CD1c-positive myeloid dendritic cell (primary cell): ENCODE measurements around the gene ESYT2.

ENCODE experiments used
- DNase-seq: peaks from one replicate; pipeline ENCODE4 v3.0.0-alpha.2; 2016; ENCODE audit errors: extremely low spot score

The ESYT2 gene

GRCh38 chr7:158745057-158745715 is 84.1 kb downstream of the ESYT2 start:
- DNase-seq: no peak

DNA sequence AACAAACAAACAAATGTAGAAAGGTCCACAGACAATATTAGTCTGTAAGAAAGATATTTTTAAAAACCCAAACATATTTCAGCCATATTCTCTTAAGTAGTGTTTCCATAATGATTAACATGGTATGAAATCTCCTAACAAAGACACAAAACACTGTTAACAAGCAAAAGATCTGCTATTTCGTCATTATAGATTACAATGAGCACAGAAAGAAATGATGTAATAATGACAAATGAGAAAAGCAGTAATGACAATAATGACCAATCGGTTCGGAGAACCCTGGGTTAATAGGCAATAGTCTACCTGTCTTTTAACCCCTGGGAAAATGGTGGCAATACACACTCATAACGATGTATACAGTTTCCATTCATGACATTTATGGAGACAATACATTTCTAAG is 85.2 kb downstream of the ESYT2 start:
- no peak for DNase-seq

- DNase-seq: no peak
These were observed 86.1 kb downstream of the ESYT2 start for GRCh38 chr7:158743219-158743618.

DNA sequence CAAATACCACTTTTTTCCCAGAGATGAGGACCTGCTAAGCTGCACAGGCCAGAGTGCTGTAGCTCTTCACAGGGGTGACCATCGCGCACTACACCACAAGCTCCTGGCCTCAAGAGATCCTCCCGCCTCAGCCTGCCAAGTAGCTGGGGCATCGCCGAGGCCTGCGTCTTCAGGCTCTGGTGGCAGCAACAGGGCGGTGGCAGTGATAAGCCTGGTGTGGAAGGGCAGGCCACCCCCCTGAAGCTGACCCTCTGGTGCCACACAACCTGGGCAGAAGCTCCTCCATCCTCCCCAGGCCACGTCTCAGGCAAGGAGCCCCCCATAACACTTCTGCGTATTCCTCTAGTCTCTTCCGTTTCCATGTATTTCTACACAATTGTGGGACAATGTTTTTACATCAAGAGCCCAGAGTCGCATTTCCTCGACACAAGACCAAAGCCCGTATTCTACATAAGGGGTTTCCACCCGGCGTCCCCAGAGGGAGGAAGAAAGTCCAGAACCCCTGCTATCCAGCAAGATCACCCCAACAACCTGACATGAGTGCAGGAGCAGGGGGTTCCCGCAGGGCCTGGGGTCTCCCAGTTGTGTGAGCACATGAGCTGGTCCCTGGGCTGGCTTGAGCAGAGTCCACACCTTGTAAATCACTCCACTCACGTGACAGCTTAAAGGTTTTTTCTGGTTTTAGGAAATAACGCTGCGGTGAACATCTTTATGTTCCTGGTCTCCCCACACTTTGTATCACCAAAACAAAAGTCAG is 87.1 kb downstream of the ESYT2 start:
- no peak for DNase-seq

DNA sequence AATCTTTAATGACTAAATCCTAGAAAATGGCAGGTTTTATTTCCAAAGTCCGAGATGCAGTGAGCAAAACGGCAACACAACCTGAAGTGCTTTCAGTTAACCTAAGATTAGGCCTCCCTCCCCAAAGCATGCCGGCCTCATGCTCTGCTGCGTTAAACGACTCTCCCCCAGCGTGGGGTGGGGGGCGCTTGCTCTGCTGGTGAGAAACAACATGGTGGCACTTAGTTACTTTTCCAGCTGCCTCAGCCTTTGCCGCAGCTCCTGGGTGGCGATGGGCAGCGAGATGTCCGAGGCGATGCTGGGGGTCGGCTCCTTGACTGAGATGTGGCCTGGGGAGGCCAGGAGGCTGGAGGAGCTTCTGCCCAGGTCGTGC is 88.0 kb downstream of the ESYT2 start:
- DNase-seq: no peak

DNA sequence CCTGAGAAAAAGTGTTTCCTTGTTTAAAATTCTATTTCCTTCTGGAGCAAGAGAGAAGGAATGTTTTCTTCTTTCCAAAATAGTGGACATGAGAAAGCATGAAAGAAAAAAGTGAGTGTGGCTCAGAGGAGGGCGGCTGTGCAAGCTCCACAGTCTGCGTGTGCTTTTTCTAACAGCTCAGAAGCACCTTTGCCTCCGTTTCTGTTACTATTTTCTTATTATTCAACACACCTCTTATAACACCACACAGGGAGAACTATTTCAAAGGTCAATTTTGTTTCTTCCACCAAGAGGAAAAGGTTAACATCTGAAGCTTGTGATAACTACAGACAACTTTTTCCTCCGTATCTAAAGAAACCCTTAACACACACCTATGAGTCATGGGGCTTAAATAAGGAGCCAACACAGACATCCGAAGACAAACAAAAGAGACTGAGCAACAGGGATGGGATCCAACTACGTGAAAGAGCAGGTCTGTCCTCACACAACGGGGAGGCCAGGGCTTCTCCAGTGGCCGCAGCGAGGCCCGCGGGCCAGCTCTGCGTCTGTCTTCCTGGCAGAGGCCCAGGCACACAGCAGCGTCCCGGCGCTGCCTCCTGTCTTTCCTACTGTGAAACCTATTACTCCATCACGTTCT is 88.5 kb downstream of the ESYT2 start:
- no peak for DNase-seq

GRCh38 chr7:158740013-158740656 is 89.2 kb downstream of the ESYT2 start:
- DNase-seq: peak; percentile 44

DNA sequence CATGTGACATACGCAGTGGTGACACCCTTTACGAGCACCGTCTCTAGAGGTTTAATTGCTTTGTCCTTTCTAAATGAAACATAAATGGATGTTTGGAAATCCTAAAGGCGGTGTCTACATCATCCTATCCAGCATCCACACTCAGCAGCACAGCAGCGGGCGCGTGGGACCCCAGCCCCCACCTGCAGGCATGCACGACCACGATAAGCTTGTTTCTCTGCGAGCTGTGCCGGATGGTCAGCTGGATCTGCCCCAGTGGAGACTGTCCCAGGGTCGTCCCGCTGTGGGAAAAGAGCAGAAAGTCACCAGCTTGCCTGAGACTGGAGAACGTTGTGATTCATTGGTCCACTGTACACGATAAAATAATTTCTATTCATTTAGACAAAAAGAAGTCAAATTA is 90.5 kb downstream of the ESYT2 start:
- DNase-seq: no peak

GRCh38 chr7:158737064-158737695 is 92.1 kb downstream of the ESYT2 start:
- DNase-seq: no peak

GRCh38 chr7:158735935-158736334 is 93.4 kb downstream of the ESYT2 start:
- DNase-seq: no peak

GRCh38 chr7:158734861-158735260 is 94.4 kb downstream of the ESYT2 start:
- DNase-seq: peak; percentile 19

GRCh38 chr7:158733775-158734494 is 95.4 kb downstream of the ESYT2 start:
- no peak for DNase-seq

DNA sequence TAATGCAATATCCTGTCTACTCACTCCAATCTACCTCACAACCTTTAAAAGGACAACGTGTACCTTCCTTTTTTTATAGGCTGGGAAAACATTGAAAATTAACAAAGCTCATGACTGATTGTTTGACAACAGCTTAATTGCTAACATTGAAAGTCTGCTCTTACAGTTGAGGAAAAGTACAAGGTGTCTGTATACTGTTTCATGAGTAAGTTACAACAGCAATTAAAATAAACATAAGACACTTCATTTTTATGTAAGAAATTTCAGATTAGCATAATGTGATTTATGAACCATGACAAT is 96.1 kb downstream of the ESYT2 start:
- DNase-seq: no peak

DNA sequence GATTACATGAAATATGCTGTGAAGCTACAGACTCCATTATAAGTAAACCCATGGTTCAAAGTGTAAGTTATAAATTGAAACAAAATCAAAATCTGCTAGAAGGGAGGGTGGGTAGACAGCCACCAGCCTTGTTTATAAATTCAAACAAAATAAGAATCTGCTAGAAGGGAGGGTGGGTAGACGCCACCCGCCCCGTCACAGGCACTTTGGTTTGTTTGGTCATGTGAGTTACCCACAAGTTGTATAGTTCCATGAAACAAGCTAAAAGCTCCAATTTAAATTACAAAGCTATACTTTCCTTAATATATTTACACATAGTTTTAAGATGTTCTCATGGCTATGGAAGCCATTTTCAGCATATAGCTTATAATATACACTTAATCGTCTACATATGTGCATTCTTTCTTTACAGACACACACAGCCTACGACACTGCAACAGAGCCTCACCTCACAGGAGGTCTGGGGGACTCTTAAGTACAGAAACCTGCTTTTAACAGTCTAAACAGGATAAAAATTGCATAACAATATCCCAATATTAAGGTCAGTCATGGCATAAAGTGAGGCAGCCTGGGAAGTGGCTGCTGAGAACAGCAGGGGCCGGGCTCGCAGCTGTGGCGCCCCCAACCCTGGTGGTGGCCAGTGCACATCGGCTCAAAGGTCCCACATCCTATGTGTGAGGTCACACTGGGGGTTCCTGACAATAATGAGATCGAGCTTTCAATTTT is 96.7 kb downstream of the ESYT2 start:
- no peak for DNase-seq

DNA sequence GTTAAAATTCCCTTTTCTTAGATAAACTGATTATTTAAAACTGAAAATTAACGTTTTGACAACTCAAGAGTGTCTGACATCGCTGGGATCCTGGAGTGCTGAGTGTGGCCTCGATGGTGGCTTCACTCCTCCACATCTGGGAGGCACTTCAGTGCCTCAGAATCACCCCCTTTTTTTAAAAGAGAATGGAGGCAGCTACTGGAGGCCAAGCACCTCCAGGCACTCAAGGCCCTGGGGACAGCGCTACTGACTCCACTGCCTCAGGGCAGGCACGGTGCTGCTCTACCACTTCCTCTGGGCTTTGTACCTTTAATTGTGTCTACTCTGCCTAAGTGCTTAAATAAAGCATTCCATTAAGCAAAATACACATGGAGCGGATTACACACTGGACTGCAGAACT is 97.5 kb downstream of the ESYT2 start:
- no peak for DNase-seq

DNA sequence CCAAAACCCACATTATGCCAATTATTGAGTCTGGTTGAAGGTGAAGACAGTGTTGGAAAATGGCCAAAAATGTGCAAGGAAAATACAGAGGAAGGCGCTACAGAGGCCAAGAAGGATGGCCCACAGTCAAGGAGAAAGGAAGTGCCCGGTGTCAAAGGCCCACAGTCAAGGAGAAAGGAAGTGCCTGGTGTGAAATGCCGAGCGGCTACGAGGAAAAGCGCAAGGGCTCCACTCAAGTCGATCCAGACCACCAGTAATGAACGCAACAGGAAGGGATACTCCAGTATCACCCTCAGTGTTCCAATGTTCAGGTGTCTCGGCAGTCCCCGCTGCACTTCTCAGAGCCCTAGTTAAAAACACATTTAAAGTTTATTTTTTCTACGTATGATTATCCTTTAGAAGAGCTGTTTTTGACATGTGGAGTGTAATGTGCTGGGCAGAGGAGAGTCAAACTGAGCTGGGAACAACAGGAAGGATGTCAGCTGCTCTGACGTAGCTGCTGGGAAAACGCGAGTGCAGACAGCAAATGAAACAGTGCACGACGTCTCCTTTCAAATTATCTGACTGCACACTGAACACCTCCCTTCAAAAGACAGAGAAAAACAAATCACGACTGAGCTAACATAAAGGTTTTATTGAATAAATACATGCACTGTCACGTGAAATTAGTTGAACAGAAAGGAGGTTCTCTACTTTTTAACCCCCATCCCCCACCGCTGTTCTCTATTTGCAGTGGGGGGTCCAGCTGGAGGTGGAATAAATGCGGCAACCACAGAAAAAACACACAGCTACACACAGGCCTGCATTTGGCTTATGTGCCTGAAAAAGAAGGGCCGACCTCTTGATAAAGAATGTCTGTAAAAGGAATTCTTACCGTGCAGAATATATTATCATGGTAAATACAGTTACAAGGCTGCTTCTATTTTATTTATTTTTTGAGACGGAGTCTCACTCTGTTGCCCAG is 98.6 kb downstream of the ESYT2 start:
- DNase-seq: peak; percentile 20

DNA sequence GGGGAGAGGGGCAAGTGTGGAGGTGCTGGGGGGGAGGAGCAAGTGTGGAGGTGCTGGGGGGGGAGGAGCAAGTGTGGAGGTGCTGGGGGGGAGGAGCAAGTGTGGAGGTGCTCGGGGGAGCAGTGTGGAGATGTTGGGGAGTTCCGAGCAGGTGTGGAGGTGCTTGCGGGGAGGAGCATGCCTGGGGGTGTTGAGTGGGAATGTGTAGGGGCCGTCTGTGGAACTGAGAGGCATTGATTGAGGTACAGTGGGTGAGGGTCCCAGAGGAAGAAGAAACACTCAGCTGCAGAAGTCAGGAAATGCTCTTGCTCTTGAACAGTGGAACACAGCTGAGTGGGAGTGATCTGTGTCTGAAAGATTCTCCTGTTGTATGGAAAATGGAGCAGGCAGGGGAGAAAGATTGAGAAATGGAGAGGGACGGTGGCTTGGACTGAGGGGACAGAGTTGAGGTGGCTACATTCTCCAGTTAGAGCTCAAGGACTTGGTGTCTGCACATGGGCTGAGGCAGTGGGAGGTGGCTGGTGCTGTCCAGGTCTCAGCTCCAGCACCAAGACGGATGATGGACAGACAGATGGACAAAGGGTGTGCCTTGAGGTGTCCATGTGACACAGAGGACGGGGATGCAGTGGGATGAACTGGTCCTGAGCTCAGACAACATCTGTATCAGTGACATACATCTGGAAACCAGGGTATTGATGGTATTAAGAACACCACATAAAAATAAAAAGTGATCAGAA is 99.5 kb downstream of the ESYT2 start:
- no peak for DNase-seq

- DNase-seq: no peak
These were observed 100.2 kb downstream of the ESYT2 start for GRCh38 chr7:158728911-158729645.
